GM12878 (cell line): ENCODE results near the gene ERCC2. TPM values are rescaled to one million over a fixed set of nuclear protein-coding genes. Genes with fewer than 3 reads are reported as not detected.

ENCODE experiments used
- ATAC-seq: fragments of 200-7000 bp; cut with Tn5 transposase; 3 replicates; pipeline ENCODE4 v1.9.1; 2020; ENCODE audit warnings: mild to moderate bottlenecking, moderate library complexity
- BruUV-seq: library from RNA; stranded (reverse); fragments of 400-500 nt; replicated peaks from 2 replicates; lab custom pipeline; 2021; lab: Mats Ljungman, UMichigan
- CTCF ChIA-PET: fragments of 300-600 bp; sonication (Branson Sonifier 250); formaldehyde crosslinking; extraction: SDS; loops from one replicate; lab custom pipeline; 2021; ENCODE audit warnings: inconsistent platforms; lab: Yijun Ruan, JAX
- POLR2A ChIA-PET: fragments of 350-600 bp; formaldehyde crosslinking; extraction: SDS; loops from one replicate; lab custom pipeline; 2021; ENCODE audit warnings: inconsistent platforms; lab: Charles Lee
- RAD21 ChIA-PET: fragments of 300-600 bp; sonication (Branson Sonifier 250); formaldehyde crosslinking; loops from one replicate; lab custom pipeline; 2023; ENCODE audit warnings: antibody characterized with exemption; ENCODE audit not compliant: unreplicated experiment; lab: Charles Lee
- SMC1A ChIA-PET: fragments of 300-600 bp; sonication (Branson Sonifier 250); formaldehyde crosslinking; loops from one replicate; lab custom pipeline; 2023; ENCODE audit not compliant: unreplicated experiment, uncharacterized antibody; lab: Charles Lee
- DNase-seq: peaks from one replicate; pipeline ENCODE4 v3.0.0-alpha.2; 2011; ENCODE audit warnings: low read depth, low spot score
- FAIRE-seq: peaks from 3 replicates; lab custom pipeline; 2011; peaks lifted over from hg19 to GRCh38; lab: Jason Lieb, UNC
- H2AFZ ChIP-seq: 2 replicates; pipeline ENCODE4 v1.6.0; 2011; ENCODE audit warnings: low read depth, low read length, control low read depth; ENCODE audit not compliant: control insufficient read depth
- H3K27ac ChIP-seq: 2 replicates; pipeline ENCODE4 v1.5.1; 2011; ENCODE audit warnings: control low read depth; ENCODE audit not compliant: control insufficient read depth, insufficient read depth
- H3K27me3 ChIP-seq, 2 experiments: replicated peaks in 1 of 2; 2 replicates each; pipeline versions ENCODE4 v1.6.0 to v1.6.1; 2011; ENCODE audit warnings: low read length in 1 of 2; ENCODE audit not compliant: control insufficient read depth in 2 of 2, insufficient read depth in 2 of 2
- H3K36me3 ChIP-seq, 2 experiments: 2 replicates each; pipeline ENCODE4 v1.5.1; 2011; ENCODE audit warnings: low read length in 1 of 2; ENCODE audit not compliant: control insufficient read depth in 2 of 2, insufficient read depth in 2 of 2
- H3K4me1 ChIP-seq: 2 replicates; pipeline ENCODE4 v1.6.1; 2011; ENCODE audit warnings: mild to moderate bottlenecking, low read length, moderate library complexity, mixed read lengths; ENCODE audit not compliant: control insufficient read depth, insufficient read depth
- H3K4me2 ChIP-seq: 2 replicates; pipeline ENCODE4 v1.6.0; 2011; ENCODE audit warnings: control low read depth; ENCODE audit not compliant: control insufficient read depth, insufficient read depth
- H3K4me3 ChIP-seq: fragments of 200-600 bp; sonication (generic); 2 replicates; pipeline ENCODE4 v1.5.1; 2016
- H3K79me2 ChIP-seq: 2 replicates; pipeline ENCODE4 v1.6.0; 2011; ENCODE audit warnings: low read length; ENCODE audit not compliant: control insufficient read depth, insufficient read depth
- H3K9ac ChIP-seq: 2 replicates; pipeline ENCODE4 v1.8.0; 2011; ENCODE audit warnings: low read length, control low read depth, mixed read lengths; ENCODE audit not compliant: control insufficient read depth, insufficient read depth
- H3K9me3 ChIP-seq: replicated peaks from 3 replicates; pipeline ENCODE4 v1.5.1; 2011; ENCODE audit warnings: mild to moderate bottlenecking, low read length; ENCODE audit not compliant: control insufficient read depth, insufficient read depth
- H4K20me1 ChIP-seq: 2 replicates; pipeline ENCODE4 v1.6.0; 2011; ENCODE audit not compliant: control insufficient read depth, insufficient read depth
- CBFB ChIP-seq: IDR thresholded peaks from 2 replicates; pipeline ENCODE4 v1.6.1; 2016; ENCODE audit warnings: antibody characterized with exemption, low read depth
- CBX3 ChIP-seq: fragments of 200-600 bp; sonication (generic); IDR thresholded peaks from 2 replicates; pipeline ENCODE4 v1.6.1; 2016; ENCODE audit warnings: low read depth, borderline replicate concordance
- NFYA ChIP-seq: IDR thresholded peaks from 2 replicates; pipeline ENCODE4 v1.6.1; 2011; ENCODE audit warnings: low read depth, mild to moderate bottlenecking, low read length, improper control_type of control experiment, borderline replicate concordance
- RAD21 ChIP-seq: IDR thresholded peaks from 2 replicates; pipeline ENCODE4 v1.6.1; 2011; ENCODE audit warnings: mild to moderate bottlenecking, low read depth, low read length, moderate library complexity; ENCODE audit not compliant: insufficient read depth
- TAF1 ChIP-seq: IDR thresholded peaks from 2 replicates; pipeline ENCODE4 v1.6.1; 2011; ENCODE audit warnings: mild to moderate bottlenecking, low read depth, low read length, borderline replicate concordance
- ZNF622 ChIP-seq: fragments of 450-650 bp; IDR thresholded peaks from 2 replicates; pipeline ENCODE4 v1.6.1; 2017; ENCODE audit warnings: mild to moderate bottlenecking, inconsistent platforms
- WGBS: methylation state at CpG from one replicate; pipeline ENCODE4 v1.1.6; 2016; ENCODE audit warnings: low lambda C conversion rate; ENCODE audit not compliant: insufficient replicate concordance, insufficient coverage; ENCODE audit errors: missing lambda C conversion rate; 5-methylcytosine and 5-hydroxymethylcytosine counted together
- in situ Hi-C: fragments of 300-500 bp; cut with MboI; formaldehyde crosslinking; loops from 9 replicates; pipeline ENCODE4 v1.14.3; 2018; ENCODE audit warnings: mixed read lengths
- intact Hi-C: fragments of 100-400 bp; cut with micrococcal nuclease; formaldehyde crosslinking; loops from one replicate; pipeline ENCODE4 v1.14.2; 2022; ENCODE audit not compliant: unreplicated experiment
- polyA plus RNA-seq, 11 experiments: library from polyadenylated mRNA; depleted of rRNA in 4 of 11; unstranded in 6 of 11; stranded (reverse) in 5 of 11; fragments of >200 nt; fragmentation: Nextera tagmentation in 4 of 11; fragmentation: Illumina TruSeq in 1 of 11; extraction: Ambion mirVana in 4 of 11; extraction: Trizol in 1 of 11; gene quantifications; 1 replicate in 1 of 11; 2 replicates in 10 of 11; pipeline versions ENCODE4 v1.2.1 to v1.2.3, GENCODE V29; 2011 to 2016; ENCODE audit warnings: inconsistent platforms in 2 of 11, missing spikeins in 2 of 11, low read depth in 1 of 11
- total RNA-seq, 4 experiments: library from RNA; depleted of rRNA in 3 of 4; stranded (reverse); fragments of >200 nt in 3 of 4; fragmentation: Illumina TruSeq in 1 of 4; extraction: Trizol in 1 of 4; gene quantifications; 2 replicates each; pipeline versions ENCODE4 v1.2.1 to v1.2.3, GENCODE V29; 2013 to 2021
- TF ChIP-seq, protein P1 (sequence below): fragments of 450-650 bp; IDR thresholded peaks from 2 replicates; pipeline ENCODE4 v1.6.1; 2014; ENCODE audit warnings: mild to moderate bottlenecking
- TF ChIP-seq, protein P2 (sequence below): IDR thresholded peaks from 2 replicates; pipeline ENCODE4 v1.6.1; 2011; ENCODE audit warnings: borderline replicate concordance, low read depth, mild to moderate bottlenecking, moderate library complexity, low read length; ENCODE audit not compliant: insufficient read depth, poor library complexity, severe bottlenecking
- TF ChIP-seq, protein P3 (sequence below): fragments of 450-650 bp; IDR thresholded peaks from 2 replicates; pipeline ENCODE4 v1.6.1; 2017; ENCODE audit warnings: antibody characterized with exemption, mild to moderate bottlenecking, moderate library complexity

Gene ERCC2
- total and polyA plus RNA-seq, 10 of the 15 experiments (the other 5 are each of a cell fraction or from before 2014, with no cell fraction given): 1.3 to 40.1 (median 15.6) TPM

DNA sequence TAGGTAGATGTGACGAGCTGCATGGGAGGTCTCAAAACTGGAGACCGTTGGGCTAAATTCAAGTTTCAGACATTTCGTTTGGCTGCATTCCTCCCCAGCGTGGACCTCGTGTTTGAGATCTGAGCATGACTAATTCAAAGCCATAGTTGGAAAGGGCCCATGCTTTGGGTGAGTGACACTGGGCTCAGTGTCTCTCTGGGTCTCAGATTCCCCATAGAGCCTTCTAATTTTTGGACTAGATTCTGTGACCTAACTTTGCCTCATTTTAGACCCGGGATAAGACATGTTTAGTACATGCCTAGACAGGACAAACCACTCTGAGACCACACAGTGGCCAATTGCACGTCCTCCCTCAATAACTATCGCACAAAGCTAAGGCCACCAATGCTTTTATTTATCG is 64.3 kb downstream of the ERCC2 start:
- 33% methylated on average over 9 of the region's 9 CpGs for WGBS
- no peak for TF ChIP-seq NFYA
- TF ChIP-seq, protein P1, sequence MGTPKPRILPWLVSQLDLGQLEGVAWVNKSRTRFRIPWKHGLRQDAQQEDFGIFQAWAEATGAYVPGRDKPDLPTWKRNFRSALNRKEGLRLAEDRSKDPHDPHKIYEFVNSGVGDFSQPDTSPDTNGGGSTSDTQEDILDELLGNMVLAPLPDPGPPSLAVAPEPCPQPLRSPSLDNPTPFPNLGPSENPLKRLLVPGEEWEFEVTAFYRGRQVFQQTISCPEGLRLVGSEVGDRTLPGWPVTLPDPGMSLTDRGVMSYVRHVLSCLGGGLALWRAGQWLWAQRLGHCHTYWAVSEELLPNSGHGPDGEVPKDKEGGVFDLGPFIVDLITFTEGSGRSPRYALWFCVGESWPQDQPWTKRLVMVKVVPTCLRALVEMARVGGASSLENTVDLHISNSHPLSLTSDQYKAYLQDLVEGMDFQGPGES: no peak
- TF ChIP-seq, protein P2, sequence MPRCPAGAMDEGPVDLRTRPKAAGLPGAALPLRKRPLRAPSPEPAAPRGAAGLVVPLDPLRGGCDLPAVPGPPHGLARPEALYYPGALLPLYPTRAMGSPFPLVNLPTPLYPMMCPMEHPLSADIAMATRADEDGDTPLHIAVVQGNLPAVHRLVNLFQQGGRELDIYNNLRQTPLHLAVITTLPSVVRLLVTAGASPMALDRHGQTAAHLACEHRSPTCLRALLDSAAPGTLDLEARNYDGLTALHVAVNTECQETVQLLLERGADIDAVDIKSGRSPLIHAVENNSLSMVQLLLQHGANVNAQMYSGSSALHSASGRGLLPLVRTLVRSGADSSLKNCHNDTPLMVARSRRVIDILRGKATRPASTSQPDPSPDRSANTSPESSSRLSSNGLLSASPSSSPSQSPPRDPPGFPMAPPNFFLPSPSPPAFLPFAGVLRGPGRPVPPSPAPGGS: peak; percentile 46
- TF ChIP-seq RAD21: no peak
- TF ChIP-seq CBFB: no peak
- no peak for TF ChIP-seq ZNF622
- no peak for TF ChIP-seq TAF1
- TF ChIP-seq CBX3: no peak
- TF ChIP-seq, protein P3, sequence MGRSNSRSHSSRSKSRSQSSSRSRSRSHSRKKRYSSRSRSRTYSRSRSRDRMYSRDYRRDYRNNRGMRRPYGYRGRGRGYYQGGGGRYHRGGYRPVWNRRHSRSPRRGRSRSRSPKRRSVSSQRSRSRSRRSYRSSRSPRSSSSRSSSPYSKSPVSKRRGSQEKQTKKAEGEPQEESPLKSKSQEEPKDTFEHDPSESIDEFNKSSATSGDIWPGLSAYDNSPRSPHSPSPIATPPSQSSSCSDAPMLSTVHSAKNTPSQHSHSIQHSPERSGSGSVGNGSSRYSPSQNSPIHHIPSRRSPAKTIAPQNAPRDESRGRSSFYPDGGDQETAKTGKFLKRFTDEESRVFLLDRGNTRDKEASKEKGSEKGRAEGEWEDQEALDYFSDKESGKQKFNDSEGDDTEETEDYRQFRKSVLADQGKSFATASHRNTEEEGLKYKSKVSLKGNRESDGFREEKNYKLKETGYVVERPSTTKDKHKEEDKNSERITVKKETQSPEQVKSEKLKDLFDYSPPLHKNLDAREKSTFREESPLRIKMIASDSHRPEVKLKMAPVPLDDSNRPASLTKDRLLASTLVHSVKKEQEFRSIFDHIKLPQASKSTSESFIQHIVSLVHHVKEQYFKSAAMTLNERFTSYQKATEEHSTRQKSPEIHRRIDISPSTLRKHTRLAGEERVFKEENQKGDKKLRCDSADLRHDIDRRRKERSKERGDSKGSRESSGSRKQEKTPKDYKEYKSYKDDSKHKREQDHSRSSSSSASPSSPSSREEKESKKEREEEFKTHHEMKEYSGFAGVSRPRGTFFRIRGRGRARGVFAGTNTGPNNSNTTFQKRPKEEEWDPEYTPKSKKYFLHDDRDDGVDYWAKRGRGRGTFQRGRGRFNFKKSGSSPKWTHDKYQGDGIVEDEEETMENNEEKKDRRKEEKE: no peak
- CTCF ChIA-PET: no interaction called here
- no peaks in the 10 kb centered on the region; the same call in 2 of the 3 replicates for H3K9me3 ChIP-seq
- no peak overlapping the region for H2AFZ ChIP-seq
- DNase-seq: no peak
- RAD21 ChIA-PET: no interaction called here
- H3K79me2 ChIP-seq: no peaks in the 10 kb centered on the region
- no peak for ATAC-seq
- FAIRE-seq: no peak
- SMC1A ChIA-PET: no interaction called here
- BruUV-seq: no TSS peak
- intact Hi-C loops (no loop called here), in situ Hi-C loops (no loop called here)
- H3K4me2 ChIP-seq: no peak overlapping the region
- no peaks in the 10 kb centered on the region for H3K36me3 ChIP-seq
- H3K27me3 ChIP-seq: no peaks in the 10 kb centered on the region
- H3K4me3 ChIP-seq: no peak overlapping the region
- no peaks in the 10 kb centered on the region for H3K4me1 ChIP-seq
- H3K9ac ChIP-seq: no peak overlapping the region
- H3K27ac ChIP-seq: no peak overlapping the region
- no peaks in the 10 kb centered on the region for H4K20me1 ChIP-seq
- POLR2A ChIA-PET: interaction anchor here (0.5 kb wide), 1 partner anchor 27 kb away, joined by 3 read pairs; no protein-coding TSS in a partner anchor
